Stimulated activated CD8-positive, alpha-beta memory T cell treated with anti-CD3 and anti-CD28 coated beads, Interleukin-15, amount 100 ng/mL, for 24 hours (primary cell): ENCODE results near the gene SLC29A4.

Source experiments
- DNase-seq: peaks from one replicate; pipeline ENCODE4 v3.0.0-alpha.2; 2020; ENCODE audit warnings: low read depth

SLC29A4 gene

DNA sequence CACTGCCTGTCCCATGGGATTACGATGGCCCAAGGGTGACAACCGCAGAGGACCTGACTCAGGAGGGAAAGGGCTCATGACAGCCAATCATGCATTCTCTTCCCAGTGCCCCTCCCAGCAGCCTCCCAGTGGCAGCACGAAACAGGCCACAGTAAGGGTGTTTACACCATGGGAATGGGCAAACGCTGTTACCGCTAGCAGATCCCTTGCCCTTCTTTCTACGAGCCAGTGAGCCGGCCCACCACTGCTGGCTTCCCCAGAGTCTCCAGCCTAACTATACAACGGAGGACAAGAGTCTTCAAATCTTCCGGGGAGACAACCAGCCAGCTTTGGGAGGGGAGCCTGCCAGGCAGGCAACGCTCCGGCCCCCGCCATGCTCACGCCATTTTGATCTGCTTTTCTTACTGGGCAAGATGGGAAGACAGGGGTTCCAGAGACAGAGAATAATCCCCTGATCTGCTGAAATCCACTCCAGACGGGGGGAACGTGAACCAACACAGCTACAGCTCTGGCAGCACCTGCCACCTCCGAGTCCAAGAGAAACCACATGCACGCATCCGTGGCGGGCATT is 69.8 kb downstream of the SLC29A4 start:
- no peak for DNase-seq

- DNase-seq: no peak
Observed at GRCh38 chr7:5354460-5355232, 71.9 kb downstream of the SLC29A4 start.
